SU-DHL-6 (cell line): ENCODE data around the gene IFT27.

Experiments
- H2AFZ ChIP-seq: fragments of 200-600 bp; sonication (generic); 2 replicates; pipeline ENCODE4 v1.6.1; 2014; ENCODE audit warnings: low read depth, mild to moderate bottlenecking, moderate library complexity, mixed read lengths, antibody characterized with exemption, low read length; ENCODE audit not compliant: severe bottlenecking
- H3F3A ChIP-seq: fragments of 200-600 bp; shearing (Covaris generic); 2 replicates; pipeline ENCODE4 v1.6.0; 2016; ENCODE audit warnings: antibody characterized with exemption, mild to moderate bottlenecking; ENCODE audit not compliant: insufficient read depth
- H3K27ac ChIP-seq: fragments of 200-600 bp; sonication (generic); 2 replicates; pipeline ENCODE4 v1.5.1; 2016; ENCODE audit warnings: low read depth, mild to moderate bottlenecking, low read length, moderate library complexity, mixed read lengths
- H3K27me3 ChIP-seq: fragments of 200-600 bp; sonication (generic), shearing (Covaris generic); 2 replicates; pipeline ENCODE4 v1.6.0; 2014; ENCODE audit warnings: mild to moderate bottlenecking, low read length
- H3K36me3 ChIP-seq: fragments of 200-600 bp; sonication (generic); 2 replicates; pipeline ENCODE4 v1.6.1; 2014; ENCODE audit warnings: mild to moderate bottlenecking, low read length, mixed read lengths
- H3K4me2 ChIP-seq: fragments of 300-600, 200-600 bp; shearing (Covaris generic), sonication (generic); 2 replicates; pipeline ENCODE4 v1.6.0; 2014; ENCODE audit warnings: low read length, low read depth, mild to moderate bottlenecking; ENCODE audit not compliant: poor library complexity, severe bottlenecking
- H3K4me3 ChIP-seq: fragments of 200-600 bp; sonication (generic); 2 replicates; pipeline ENCODE4 v1.5.1; 2014; ENCODE audit warnings: antibody characterized with exemption, low read length, mild to moderate bottlenecking, mixed read lengths; ENCODE audit not compliant: insufficient read depth, poor library complexity, severe bottlenecking
- H3K79me2 ChIP-seq: fragments of 200-600 bp; sonication (generic); 2 replicates; pipeline ENCODE4 v1.6.1; 2014; ENCODE audit warnings: mild to moderate bottlenecking, low read length, moderate library complexity; ENCODE audit not compliant: insufficient read depth
- H3K9ac ChIP-seq: fragments of 200-600 bp; sonication (generic); 2 replicates; pipeline ENCODE4 v1.7.0; 2014; ENCODE audit warnings: mild to moderate bottlenecking, low read length
- H3K9me2 ChIP-seq: fragments of 200-600 bp; sonication (generic); replicated peaks from 2 replicates; pipeline ENCODE4 v1.6.1; 2014; ENCODE audit warnings: low read length; ENCODE audit not compliant: insufficient read depth
- H3K9me3 ChIP-seq: fragments of 200-600 bp; sonication (generic); 2 replicates; pipeline ENCODE4 v1.6.1; 2014; ENCODE audit warnings: low read length, mixed read lengths; ENCODE audit not compliant: insufficient read depth
- H4K20me1 ChIP-seq: fragments of 200-600 bp; sonication (generic); 2 replicates; pipeline ENCODE4 v1.6.1; 2014; ENCODE audit warnings: low read depth, mild to moderate bottlenecking, antibody characterized with exemption, low read length, moderate library complexity, mixed read lengths
- EZH2phosphoT487 ChIP-seq: fragments of 200-600 bp; sonication (generic), shearing (Covaris generic); conservative IDR thresholded peaks from 2 replicates; pipeline ENCODE4 v1.6.1; 2018; ENCODE audit warnings: mild to moderate bottlenecking, antibody characterized with exemption, low read length, moderate library complexity, mixed read lengths
- TF ChIP-seq, protein P1 (sequence below): fragments of 200-600 bp; sonication (generic); IDR thresholded peaks from one replicate; pipeline ENCODE4 v1.5.1; 2017; ENCODE audit warnings: antibody characterized with exemption, mild to moderate bottlenecking, low read length, moderate library complexity; ENCODE audit not compliant: insufficient read depth, poor library complexity, severe bottlenecking

The IFT27 gene

DNA sequence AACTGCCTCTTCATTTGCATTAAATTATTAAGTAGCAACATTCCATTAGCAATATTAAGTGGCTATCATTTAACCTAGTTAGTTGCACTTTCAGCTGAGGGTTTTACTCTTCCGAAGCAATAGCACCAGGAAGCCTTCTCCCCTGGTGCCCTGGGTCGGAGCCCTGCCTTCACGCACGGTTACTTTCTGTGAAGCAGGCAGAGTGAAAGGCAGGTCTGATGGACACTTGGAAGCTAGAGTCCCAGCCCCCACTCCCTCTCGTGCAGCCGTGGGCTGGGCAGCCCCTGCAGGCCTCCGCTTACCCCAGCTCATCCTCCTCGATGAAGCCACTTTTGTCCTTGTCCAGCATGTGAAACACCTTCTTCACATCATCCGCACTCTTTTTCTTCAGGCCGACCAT, 38.9 kb upstream of the IFT27 start:
- Histone ChIP-seq H3F3A (no peaks in the 10 kb centered on the region), H3K27me3 (no peaks in the 10 kb centered on the region), H3K4me3 (no peak overlapping the region), H3K27ac (no peak overlapping the region), H2AFZ (no peak overlapping the region), H4K20me1 (no peaks in the 10 kb centered on the region), H3K9me2 (no peaks in the 10 kb centered on the region), H3K36me3 (no peaks in the 10 kb centered on the region), H3K9me3 (no peaks in the 10 kb centered on the region), H3K9ac (no peak overlapping the region), H3K4me2 (no peak overlapping the region), H3K79me2 (no peaks in the 10 kb centered on the region)
- TF ChIP-seq EZH2phosphoT487, result no peak
- TF ChIP-seq, protein P1, sequence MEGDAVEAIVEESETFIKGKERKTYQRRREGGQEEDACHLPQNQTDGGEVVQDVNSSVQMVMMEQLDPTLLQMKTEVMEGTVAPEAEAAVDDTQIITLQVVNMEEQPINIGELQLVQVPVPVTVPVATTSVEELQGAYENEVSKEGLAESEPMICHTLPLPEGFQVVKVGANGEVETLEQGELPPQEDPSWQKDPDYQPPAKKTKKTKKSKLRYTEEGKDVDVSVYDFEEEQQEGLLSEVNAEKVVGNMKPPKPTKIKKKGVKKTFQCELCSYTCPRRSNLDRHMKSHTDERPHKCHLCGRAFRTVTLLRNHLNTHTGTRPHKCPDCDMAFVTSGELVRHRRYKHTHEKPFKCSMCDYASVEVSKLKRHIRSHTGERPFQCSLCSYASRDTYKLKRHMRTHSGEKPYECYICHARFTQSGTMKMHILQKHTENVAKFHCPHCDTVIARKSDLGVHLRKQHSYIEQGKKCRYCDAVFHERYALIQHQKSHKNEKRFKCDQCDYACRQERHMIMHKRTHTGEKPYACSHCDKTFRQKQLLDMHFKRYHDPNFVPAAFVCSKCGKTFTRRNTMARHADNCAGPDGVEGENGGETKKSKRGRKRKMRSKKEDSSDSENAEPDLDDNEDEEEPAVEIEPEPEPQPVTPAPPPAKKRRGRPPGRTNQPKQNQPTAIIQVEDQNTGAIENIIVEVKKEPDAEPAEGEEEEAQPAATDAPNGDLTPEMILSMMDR, result no peak

DNA sequence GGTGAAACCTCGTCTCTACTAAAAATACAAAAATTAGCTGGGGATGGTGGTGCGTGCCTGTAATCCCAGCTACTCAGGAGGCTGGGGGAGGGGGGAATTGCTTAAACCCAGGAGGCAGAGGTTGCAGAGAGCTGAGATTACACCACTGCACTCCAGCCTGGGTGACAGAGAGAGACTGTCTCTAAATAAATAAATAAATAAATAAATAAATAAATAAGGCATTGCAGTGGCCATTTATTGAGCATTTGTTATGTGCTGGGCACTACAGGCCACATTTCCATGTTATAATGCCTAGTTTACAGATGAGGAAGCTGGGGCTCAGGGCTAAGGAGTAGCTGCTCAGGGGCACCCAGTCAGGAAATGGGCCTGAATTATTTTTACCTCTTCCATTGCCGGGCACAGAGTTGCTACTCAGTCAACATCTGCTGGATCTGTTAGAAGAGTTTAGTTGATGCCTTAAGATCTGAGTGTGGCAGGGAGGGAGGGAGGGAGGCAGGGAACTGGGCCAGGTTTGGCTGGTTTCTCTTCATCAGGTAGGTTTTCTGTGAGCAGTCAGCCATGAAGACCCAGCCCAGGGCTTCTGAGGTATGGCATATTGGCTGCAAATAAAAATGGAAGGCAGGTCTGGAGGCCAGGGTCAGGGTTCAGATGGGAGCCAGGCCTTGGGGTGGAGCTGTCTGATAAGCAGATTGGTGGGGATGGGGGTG, 35.3 kb upstream of the IFT27 start:
- no peaks in the 10 kb centered on the region for H3K79me2 ChIP-seq
- no peaks in the 10 kb centered on the region for H4K20me1 ChIP-seq
- no peak overlapping the region for H3K27ac ChIP-seq
- H3K4me2 ChIP-seq, result no peak overlapping the region
- H3F3A ChIP-seq, result no peaks in the 10 kb centered on the region
- H3K36me3 ChIP-seq, result no peaks in the 10 kb centered on the region
- H3K9ac ChIP-seq, result no peak overlapping the region
- no peaks in the 10 kb centered on the region for H3K9me2 ChIP-seq
- no peak overlapping the region for H2AFZ ChIP-seq
- no peaks in the 10 kb centered on the region for H3K9me3 ChIP-seq
- no peaks in the 10 kb centered on the region for H3K27me3 ChIP-seq
- no peak for TF ChIP-seq EZH2phosphoT487
- TF ChIP-seq, protein P1, result no peak
- no peak overlapping the region for H3K4me3 ChIP-seq

DNA sequence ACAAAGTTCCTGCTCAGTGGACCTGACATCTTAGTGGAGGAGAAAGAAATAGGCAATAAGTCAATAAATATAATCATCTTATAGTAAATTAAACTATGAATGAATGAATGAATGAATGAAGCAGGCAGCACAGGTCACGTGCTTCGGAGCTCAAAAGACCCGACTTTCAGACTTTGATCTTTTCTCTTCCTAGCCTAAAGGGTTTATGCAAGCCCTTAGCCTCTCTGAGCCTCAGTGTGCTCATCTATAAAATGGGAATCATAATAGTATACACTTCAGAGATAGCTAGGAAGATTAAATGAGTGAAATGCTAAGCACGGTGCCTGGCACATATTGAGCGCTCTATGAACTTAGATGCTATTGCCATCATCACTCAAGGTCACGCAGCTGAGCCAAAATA, 33.4 kb upstream of the IFT27 start:
- no peaks in the 10 kb centered on the region for H3F3A ChIP-seq
- H3K36me3 ChIP-seq, result no peaks in the 10 kb centered on the region
- no peaks in the 10 kb centered on the region for H3K27me3 ChIP-seq
- H3K4me2 ChIP-seq, result no peak overlapping the region
- H3K9ac ChIP-seq, result no peak overlapping the region
- no peaks in the 10 kb centered on the region for H3K79me2 ChIP-seq
- no peaks in the 10 kb centered on the region for H3K9me3 ChIP-seq
- TF ChIP-seq, protein P1, result no peak
- no peak for TF ChIP-seq EZH2phosphoT487
- H3K4me3 ChIP-seq, result no peak overlapping the region
- no peak overlapping the region for H3K27ac ChIP-seq
- H2AFZ ChIP-seq, result no peak overlapping the region
- H4K20me1 ChIP-seq, result no peaks in the 10 kb centered on the region
- H3K9me2 ChIP-seq, result no peaks in the 10 kb centered on the region
